Peyer's patch (tissue), 4 donors: ENCODE data around the gene SRD5A2.

ENCODE experiments used
- CTCF ChIP-seq, 6 experiments: fragments of 450-650 bp in 4 of 6; fragments of 200-600 bp in 2 of 6; sonication (generic) in 1 of 6; IDR thresholded peaks; one replicate each; pipeline ENCODE4 v1.5.1; 2017 to 2019; ENCODE audit warnings: antibody characterized with exemption in 6 of 6, mild to moderate bottlenecking in 3 of 6, moderate library complexity in 1 of 6
- POLR2A ChIP-seq, 2 donors: fragments of 450-650 bp; IDR thresholded peaks; one replicate each; pipeline ENCODE4 v1.5.1; 2017; ENCODE audit warnings: antibody characterized with exemption in 2 of 2, mild to moderate bottlenecking in 2 of 2, moderate library complexity in 2 of 2

GRCh38 chr2:31504311-31504710, 76.4 kb downstream of the SRD5A2 start:
- TF ChIP-seq CTCF (IDR thresholded peaks at IDR 0.05) (no peak), POLR2A (IDR thresholded peaks at IDR 0.05) (no peak)
